IPS DF 4.7 (cell line): ENCODE measurements around the gene FKBP2.

Source experiments
- DNase-seq: peaks from one replicate; pipeline ENCODE4 v3.0.0-alpha.2; 2013; ENCODE audit warnings: low spot score; ENCODE audit errors: extremely low read depth

Gene FKBP2

GRCh38 chr11:64219354-64219684 lies 21.6 kb upstream of the FKBP2 start:
- DNase-seq = no peak

DNA sequence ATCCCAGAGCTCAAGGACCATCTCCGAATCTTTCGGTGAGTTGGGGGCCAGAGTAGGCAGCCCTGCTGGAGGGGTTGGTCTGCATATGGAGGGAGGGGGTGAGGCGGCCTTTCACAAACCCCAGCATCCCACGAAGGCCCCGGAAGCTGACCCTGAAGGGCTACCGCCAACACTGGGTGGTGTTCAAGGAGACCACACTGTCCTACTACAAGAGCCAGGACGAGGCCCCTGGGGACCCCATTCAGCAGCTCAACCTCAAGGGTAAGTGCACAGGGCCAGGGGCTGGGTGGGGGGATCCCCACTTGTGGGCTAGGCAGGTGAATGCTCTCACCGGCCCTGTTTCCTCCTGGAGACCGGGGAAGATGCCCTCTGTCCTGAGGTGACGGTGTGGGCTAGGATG lies 21.1 kb upstream of the FKBP2 start:
- DNase-seq = no peak

DNA sequence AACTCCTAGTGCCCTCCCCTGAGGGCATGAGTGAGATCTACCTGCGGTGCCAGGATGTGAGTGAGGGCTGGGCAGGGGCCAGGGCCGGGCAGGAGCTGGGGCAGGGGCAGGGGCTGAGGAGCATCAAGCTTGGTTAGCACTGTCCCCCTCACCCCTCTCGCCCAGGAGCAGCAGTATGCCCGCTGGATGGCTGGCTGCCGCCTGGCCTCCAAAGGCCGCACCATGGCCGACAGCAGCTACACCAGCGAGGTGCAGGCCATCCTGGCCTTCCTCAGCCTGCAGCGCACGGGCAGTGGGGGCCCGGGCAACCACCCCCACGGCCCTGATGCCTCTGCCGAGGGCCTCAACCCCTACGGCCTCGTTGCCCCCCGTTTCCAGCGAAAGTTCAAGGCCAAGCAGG lies 20.6 kb upstream of the FKBP2 start:
- no peak for DNase-seq

GRCh38 chr11:64220798-64221197 lies 20.1 kb upstream of the FKBP2 start:
- DNase-seq = no peak

GRCh38 chr11:64222651-64223000 lies 18.3 kb upstream of the FKBP2 start:
- DNase-seq = no peak

DNA sequence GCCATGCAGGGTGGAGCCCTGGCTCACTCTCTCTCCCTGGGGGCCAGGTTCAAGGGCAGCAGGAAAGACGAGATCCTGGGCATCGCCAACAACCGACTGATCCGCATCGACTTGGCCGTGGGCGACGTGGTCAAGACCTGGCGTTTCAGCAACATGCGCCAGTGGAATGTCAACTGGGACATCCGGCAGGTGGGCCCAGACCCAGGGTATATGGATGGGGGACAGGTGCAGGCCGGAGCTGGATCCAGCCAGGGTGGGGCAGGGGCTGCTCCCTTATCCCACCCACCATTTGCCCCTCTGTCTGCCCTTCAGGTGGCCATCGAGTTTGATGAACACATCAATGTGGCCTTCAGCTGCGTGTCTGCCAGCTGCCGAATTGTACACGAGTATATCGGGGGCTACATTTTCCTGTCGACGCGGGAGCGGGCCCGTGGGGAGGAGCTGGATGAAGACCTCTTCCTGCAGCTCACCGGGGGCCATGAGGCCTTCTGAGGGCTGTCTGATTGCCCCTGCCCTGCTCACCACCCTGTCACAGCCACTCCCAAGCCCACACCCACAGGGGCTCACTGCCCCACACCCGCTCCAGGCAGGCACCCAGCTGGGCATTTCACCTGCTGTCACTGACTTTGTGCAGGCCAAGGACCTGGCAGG lies 17.8 kb upstream of the FKBP2 start:
- no peak for DNase-seq

GRCh38 chr11:64224151-64224890 lies 16.6 kb upstream of the FKBP2 start:
- DNase-seq = no peak

DNA sequence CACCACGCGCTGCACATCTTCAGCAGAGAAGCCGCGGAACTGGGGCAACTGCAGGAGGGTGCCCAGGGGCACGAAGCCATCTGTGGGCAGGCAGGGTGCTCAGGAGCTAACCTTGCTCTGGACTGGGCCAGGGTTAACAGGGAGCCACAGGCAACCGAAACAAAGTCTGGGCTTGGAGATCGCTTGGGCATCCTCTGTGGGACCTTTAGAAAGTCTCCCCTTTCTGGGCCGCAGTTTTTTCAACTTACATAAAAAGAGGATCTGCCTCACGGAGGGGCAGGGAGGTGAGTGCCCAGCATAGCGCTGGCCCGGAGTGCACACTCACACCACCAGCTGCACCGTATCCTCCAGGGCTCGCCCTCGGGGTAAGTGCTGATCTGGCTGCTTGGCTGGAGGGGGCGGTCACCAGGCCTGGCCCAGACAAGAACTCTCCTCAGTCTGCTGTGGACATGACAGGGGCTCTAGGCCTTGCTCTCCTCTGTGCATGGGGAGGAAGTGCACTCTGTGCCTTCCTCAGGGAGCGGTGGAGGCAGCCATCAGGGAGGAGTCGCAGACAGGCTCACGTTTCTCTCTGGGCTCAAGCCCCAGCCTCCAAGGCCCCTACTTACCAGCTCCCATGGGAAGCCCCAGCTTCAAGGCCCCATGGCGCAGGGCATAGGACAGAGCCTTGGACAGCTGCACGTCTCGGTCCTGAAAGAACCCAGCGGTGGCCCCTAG lies 15.8 kb upstream of the FKBP2 start:
- DNase-seq = no peak

DNA sequence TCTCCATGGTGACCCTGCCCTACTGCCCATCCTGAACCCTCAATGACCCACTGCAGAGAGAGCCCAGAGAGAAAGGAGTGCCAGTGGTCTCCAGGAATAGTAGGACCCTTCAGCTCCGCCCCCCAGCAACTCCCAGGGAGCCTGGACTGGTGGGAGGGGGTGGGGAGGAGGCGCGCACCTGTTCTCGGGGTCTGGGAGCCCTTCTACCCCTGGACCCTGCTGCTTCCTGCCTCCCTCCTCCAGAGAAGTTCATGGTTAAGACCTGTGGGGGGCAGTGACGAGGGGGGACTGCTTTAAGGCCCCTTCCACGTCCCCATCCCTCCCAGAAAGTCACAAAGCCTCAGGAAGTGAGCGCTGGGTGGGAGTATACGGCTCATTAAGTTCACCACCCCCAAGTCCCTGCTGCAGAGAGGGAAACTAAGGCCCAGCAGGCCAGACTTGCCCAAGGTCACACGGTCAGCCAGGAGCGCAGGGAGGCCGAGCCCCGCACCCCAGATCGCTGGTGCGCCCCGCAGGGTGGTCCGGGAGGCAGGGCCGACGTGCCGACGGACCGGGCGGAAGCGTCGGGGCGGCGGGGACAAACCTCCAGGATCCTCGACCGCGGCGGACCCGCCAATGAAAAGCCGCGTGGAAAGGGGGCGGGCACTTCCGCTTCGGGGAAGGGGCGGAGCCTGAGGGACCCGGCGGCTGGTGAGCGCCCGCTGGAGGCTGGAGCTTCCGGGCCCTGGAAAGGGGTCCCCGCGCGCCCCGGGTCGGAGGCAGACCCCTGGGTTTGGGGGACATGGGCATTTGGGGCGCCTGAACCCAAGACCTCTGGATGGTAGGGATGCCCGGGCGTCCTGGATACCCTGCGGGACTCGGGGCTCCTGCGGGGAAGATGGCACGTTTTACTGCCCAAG lies 15.0 kb upstream of the FKBP2 start, which contains the start of the genes NUDT22 and TRPT1:
NUDT22 (plus strand) TSS at position 667 of the 899 bp plus-strand sequence. CDS start 379 bp downstream, outside the sequence.
TRPT1 (minus strand) TSS at position 579 of the 899 bp plus-strand sequence; CDS start at position 253, 326 bp downstream.
- no peak for DNase-seq

DNA sequence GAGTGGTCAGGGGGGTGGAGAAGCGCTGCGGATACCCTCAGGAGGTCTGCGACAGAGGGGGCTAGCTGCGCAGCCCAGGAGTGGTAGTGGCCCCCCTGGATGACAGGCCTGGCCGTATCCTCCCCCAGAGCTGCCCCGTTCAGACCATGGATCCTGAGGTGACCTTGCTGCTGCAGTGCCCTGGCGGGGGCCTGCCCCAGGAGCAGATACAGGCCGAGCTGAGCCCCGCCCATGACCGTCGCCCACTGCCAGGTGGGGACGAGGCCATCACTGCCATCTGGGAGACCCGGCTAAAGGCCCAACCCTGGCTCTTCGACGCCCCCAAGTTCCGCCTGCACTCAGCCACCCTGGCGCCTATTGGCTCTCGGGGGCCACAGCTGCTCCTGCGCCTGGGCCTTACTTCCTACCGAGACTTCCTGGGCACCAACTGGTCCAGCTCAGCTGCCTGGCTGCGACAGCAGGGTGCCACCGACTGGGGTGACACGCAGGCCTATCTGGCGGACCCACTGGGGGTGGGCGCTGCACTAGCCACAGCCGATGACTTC lies 14.3 kb upstream of the FKBP2 start:
- no peak for DNase-seq

- no peak for DNase-seq
These were observed 13.4 kb upstream of the FKBP2 start for GRCh38 chr11:64227405-64227956.

GRCh38 chr11:64229090-64229743 lies 11.7 kb upstream of the FKBP2 start:
- no peak for DNase-seq

DNA sequence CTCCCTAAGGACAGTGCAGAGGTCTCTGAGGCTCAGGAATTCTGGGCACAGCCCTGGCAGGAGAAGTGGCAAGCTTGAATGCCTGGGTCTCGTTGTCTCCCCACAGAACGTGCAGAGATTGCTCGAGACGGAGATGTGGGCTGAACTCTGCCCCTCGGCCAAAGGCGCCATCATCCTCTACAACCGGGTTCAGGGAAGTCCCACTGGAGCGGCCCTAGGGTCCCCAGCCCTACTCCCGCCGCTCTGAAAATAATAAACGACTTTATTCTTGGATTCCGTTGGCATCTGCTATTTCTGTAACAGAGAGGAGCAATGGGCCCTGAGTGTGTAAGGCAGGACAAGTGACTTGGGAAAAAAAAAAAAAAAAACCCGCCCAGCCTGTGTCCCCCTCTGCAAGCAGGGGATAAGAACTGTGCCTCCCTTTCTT lies 11.1 kb upstream of the FKBP2 start:
- no peak for DNase-seq

DNA sequence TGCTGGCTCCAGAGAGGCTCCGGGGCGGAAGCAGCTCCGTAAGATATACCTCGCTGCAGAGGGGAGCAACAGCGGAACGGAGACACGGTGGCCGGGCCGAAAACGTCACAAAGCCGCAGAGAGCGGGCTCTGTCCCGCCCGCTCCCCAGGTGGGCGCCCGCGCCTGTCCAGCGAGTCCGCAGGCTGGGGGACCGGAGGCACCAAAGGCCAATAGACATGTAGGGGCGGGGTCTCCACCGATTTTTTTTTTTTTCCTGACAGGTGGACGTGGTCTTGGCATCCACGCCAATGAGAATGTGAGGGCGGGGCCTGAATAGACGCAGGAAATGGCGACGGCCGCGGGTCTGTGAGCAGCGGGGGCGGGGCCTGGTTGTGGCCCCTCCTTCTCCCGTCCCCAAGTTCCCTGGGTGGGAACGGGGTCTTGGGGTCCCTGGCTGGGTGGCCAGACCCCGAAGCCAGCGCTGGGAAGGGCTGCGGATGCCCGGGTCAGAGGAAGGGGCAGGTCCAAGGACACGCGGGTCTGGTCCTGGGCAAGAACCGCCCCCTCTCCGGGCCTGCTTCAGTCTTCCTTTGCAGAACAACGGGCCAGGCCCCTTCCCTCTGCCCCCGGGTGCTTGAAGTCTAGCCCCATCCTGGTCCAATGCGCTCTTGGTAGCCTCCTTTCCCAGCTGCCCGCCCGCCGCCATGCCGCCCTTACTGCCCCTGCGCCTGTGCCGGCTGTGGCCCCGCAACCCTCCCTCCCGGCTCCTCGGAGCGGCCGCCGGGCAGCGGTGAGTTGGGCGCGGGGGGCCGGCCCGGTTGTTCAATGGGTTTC lies 10.5 kb upstream of the FKBP2 start, which contains the start of gene DNAJC4:
DNAJC4 (plus strand) TSS at position 378 of the 814 bp plus-strand sequence; CDS start at position 685, 307 bp downstream.
- no peak for DNase-seq

GRCh38 chr11:64230985-64231365 lies 9.9 kb upstream of the FKBP2 start:
- no peak for DNase-seq

GRCh38 chr11:64231546-64231945 lies 9.3 kb upstream of the FKBP2 start:
- DNase-seq = no peak

DNA sequence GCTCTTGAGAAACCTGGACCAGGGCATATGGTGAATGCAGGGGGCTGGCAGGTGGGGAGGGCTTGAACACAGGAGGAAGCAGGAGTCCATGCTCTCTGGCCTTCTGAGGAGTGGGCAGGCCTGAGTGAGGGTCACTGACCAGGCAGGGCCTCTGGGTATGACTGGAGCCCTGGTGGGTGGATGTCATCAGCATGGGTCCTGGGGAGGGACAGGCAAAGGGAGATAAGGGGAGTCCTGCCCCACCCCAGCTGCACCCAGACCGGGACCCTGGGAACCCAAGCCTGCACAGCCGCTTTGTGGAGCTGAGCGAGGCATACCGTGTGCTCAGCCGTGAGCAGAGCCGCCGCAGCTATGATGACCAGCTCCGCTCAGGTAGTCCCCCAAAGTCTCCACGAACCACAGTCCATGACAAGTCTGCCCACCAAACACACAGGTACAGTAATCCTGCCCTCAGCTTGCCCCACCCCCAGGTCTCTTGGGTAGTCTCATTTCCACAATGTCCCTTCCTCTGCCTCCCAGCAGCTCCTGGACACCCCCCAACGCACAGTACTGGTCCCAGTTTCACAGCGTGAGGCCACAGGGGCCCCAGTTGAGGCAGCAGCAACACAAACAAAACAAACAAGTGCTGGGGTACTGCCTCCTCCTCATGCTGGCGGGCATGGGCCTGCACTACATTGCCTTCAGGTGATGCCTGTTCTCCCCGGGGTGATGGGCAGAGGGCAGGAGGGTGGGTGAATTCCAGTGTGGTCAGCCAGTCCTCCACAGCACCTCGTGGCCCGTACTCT lies 8.5 kb upstream of the FKBP2 start:
- DNase-seq = no peak

GRCh38 chr11:64232967-64233315 lies 8.0 kb upstream of the FKBP2 start:
- DNase-seq = no peak
